HG03175 (cell line): ENCODE measurements around the gene TLDC2.
A peak's percentile ranks its signal among the peaks of the same experiment; 100 is the strongest.
"Not testable (repeated sequence)": the region's sequence is repeated elsewhere in the genome, so short reads cannot be mapped to it uniquely, and the experiment has no call there.

ENCODE experiments used
- ATAC-seq: cut with Tn5 transposase; IDR thresholded peaks from one replicate; pipeline ENCODE4 v1.9.1; 2021; ENCODE audit warnings: mild to moderate bottlenecking, moderate library complexity; ENCODE audit not compliant: unreplicated experiment

The TLDC2 gene

DNA sequence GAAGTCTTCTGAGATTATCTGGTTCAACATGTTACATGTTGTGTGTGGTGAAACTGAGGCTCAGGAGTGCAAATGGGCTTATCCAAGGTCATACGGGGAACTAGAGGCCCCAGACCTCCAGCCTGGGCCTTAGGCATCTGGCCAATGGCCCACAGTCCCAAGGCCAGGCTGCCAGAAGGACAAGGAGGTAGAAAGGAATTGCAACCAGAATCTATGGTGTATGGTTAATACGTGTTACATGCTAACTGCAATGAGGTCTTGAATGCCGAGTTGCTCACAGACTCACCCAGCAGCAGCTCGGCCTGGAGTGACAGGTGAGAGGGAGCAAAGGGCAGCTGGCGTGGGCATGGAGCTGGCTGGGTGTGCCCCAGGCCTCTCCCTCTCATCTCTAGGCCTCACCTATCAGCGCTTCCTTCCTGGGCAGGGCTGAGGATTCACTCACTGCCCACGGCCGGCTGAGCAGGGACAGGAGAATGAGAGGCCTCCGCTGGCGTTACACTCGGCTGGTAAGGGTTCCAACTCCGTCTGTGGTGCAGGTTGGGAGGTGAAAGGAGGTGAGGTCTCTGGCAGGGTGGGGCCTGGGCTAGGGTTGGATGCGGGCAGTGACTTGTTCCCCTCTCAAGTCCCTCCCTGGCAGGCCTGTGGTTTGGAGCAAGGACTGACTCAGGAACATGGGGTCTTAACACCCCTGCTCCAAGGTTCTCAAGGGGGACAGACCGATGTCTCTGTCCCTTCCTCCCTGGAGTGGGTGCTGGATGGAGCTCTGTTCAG, at the start of gene TLDC2:
TLDC2 (plus strand) TSS at position 437 of the 771 bp plus-strand sequence; CDS start at position 474, 37 bp downstream.
- ATAC-seq = no peak

DNA sequence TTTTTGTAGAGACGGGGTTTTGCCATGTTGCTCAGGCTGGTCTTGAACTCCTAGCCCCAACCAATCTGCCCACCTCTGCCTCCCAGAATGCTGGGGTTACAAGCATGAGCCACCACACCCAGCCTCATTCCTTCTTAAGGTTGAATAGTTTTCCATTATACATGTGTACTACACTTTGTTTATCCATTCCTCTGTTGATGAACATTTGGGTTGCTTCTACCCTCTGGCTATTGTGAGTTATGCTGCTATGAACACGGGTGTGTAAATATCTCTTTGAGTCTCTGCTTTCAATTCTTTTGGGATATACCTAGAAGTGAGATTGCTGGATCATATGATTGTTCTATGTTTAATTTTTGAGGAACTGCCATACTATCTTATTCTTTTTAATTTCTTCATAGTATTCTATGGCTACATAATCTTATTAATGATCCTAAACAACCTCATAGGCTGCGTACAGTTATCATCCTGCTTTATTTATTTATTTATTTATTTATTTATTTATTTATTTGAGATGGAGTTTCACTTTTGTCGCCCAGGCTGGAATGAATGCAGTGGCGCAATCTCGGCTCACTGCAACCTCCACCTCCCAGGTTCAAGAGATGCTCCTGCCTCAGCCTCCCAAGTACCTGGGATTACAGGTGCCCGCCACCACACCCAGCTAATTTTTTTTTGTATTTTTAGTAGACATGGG, 49.2 kb upstream of the TLDC2 start:
- ATAC-seq = no peak

DNA sequence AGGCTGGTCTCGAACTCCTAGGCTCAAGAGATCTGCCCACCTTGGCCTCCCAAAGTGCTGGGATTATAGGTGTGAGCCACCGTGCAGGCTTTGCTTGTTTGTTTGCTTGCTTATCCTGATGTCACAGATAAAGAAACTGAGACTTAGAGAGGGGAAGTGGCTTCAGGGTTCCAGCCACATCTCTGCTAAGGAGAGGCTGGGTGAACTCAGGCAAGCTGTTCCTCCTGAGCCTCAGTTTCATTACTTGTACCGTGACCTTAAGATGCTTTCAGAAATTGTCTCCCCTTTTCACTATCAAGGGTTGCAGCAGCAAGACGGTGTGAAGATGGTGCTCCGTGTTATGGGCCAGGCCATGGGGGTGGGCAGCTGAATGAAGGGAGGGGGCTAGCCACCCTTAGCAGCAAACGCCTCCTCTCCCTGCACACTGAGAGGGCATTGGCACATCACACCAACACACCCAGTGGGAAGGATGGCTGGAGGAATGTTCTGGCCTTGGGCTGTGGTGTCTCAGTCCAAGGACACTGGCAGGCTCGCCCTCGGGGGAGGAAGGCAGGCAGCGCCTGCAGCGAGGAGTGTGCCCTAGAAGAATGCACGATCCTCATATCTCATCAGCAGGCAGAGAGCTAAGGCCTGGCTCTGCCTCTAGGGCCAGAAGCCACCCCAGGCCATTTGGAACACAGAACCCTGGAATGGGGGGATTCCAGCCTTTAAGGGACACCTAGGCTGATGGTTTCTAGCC, 48.2 kb upstream of the TLDC2 start:
- ATAC-seq = peak; percentile 79

DNA sequence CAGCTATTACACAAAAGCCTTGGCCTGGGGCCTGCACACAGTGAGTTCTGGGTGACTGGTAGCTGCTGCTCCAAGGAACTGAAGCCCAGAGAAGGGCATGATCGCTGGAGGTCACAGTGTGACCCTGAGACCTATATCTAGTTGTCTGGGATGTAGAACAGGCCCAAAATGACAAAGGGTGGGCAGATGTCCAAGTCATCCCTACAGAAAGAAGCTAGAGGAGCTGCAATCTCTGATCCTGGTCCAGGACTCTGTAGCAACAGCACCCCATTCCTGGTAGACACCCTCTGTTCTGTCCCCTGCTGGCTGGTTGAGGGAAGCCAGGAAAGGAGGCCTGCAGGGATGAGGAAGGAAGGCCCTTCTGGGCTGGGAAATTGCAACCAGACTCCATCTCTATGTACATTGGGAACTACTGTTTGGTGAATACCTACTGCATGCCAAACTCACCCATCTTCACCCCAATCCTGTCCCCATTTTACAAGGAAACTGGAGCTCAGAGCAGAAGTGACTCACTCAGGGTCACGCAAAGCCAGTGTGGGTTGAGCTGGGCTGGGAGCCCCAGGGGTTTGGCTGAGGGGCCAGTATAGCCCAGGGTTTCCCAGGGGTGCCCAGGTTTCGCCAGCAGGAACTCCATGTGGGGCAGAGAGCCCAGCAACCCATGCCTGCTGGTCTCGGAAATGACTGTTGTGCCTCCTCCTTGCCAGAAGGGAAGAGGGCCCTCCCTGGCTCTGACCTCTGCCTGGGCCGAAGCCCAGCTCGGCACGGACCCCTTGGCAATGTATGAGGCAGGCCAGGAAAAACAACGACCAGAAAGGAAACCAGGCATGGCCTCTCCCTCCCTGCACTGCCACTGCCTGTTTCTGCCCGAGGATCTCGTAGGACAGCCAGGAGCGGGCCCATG, 44.9 kb upstream of the TLDC2 start:
- no peak for ATAC-seq

DNA sequence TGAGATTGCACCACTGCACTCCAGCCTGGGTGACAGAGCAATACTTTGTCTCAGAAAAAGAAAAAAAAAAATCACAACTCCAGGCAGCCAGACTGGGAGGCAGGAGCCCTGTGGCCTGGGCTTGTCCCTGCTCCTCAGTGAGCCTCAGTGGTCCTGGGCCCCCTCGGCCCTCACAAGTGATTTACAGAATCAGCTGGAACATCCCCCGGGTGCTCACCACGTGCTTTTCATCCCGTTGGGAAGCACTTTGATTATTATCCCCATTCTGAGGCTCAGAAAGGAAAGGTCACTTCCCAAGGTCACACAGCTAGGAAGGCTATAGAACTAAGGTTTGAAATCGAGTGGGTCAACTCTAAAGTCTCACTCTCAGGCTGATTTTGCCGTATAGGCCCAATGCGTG, 43.1 kb upstream of the TLDC2 start:
- no peak for ATAC-seq

DNA sequence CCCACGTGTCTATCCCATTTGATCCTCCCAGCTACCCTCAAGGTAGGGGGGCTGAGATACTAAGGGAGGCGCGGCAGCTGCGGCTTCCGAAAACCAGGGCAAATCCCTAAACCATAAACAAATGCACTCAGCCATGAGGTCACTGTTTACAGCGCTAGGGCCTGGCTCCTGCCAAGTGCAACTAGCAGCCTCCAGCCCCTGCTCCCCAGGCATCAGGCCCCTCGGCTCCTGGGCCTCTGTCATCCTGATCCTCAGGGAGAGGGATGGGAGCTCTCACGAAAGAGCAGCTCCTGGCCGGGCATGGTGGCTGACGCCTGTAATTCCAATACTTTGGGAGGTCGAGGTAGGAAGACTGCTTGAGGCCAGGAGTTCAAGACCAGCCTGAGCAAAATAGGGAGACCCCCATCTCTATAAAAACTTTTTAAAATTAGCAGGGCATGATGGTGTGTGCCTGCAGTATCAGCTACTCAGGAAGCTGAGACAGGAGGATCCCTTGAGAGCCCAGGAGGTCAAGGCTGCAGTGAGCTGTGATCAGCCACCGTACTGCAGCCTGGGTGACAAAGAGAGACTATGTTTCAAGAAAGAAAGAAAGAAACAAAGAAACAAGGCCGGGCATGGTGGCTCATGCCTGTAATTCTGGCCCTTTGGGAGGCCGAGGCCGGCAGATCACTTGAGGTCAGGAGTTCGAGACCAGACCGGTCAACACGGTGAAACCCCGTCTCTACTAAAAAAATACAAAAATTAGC, 42.5 kb upstream of the TLDC2 start:
- ATAC-seq = no peak

DNA sequence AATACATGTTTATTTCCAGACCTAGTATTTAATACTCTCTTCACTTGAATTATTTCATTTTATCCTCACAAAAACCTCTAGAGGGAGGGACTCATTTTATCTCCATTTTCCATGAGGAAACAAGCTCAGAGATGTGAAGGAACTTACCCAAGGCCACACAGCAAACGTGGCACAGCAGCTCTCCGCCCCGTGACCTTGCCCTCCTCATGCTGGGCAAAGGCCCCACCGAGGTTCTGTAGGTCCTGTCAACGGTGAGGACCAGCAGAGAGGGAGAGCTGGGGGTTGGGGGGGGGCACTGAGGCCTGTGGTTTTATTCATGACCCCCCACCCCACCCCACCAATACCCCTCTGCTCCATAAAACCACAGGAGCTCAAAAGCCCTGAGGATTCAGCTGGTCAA, 40.9 kb upstream of the TLDC2 start:
- ATAC-seq = no peak

DNA sequence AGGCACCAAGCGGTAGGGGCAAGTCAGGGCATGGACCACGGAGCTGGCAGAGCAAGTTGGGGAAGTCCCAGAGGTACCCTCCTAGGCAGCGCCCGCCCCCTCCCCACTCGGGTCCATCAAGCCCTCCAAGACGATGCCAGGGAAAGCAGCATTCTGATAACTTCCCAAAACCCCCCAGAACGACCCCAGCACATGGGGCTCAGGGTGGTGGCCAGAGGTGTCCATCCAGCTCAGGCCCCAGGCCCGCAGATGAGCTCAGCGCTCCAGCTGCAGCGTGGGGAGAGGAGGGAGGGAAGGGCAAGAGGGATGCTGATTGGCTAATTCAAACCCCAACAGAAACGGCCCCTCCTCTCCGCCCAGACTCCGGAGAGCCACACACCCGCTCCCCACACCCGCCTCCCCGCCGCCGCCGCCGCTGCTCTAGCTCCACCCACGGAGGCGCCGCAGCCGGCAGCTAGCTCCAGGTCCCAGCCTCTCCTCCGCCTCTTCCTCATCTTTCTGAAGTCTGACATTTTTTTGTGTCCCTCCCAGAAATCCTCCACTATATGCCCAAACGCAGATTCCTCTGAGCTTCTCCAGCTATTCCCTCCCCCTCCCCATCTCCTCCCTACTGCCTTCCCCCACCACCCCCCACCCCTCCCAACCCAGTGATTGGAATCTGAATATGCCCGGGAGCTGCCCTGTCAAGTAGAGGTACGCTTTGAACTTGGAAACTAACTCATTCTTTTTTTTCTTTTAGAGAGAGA, 40.3 kb upstream of the TLDC2 start:
- ATAC-seq = peak; percentile 83

DNA sequence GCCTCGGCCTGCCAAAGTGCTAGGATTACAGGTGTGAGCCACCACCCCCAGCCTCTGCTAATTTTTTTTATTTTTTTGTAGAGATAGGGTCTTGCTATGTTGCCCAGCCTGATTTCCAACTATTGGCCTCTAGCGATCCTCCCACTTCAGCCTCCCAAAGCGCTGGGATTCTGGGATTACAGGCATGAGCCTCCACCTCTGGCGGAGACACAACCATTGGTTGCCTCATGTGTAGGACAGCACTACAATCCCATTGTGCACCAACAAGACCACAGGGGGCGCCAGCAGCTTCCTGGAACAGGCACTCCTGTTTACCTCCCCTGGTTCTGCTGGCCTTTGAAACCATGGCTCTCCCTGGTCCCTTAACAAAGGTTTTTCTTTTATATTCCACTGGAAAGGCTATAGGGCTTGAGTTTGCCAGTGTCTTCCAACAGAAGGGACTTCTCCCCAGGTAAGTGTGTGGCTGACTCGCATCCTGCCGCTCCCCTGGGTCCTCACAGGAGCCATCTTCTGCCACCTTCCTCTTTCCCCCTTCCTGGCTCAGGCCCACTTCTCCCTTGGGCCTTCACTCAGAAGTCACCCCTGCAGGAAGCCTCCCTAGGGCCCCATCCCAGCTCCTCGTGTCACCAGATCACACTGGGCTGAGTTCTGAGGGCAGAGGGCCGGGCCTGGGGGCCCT, 39.2 kb upstream of the TLDC2 start:
- ATAC-seq = peak; percentile 41

DNA sequence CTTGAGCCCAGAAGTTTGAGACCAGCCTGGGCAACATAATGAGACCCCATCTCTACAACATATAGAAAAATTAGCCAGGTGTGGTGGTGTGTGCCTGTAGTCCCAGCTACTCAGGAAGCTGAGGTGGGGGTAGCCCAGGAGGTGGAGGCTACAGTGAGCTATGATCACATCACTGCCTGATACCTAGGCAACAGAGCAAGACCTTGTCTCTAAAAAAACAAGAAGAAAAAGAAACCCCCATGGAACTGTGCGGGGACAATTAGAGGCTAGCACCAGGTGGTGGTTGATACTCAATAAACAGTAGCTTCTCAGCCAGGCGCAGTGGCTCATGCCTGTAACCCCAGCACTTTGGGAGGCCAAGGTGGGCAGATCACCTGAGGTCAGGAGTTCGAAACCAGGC, 37.6 kb upstream of the TLDC2 start:
- ATAC-seq = not testable (repeated sequence)

DNA sequence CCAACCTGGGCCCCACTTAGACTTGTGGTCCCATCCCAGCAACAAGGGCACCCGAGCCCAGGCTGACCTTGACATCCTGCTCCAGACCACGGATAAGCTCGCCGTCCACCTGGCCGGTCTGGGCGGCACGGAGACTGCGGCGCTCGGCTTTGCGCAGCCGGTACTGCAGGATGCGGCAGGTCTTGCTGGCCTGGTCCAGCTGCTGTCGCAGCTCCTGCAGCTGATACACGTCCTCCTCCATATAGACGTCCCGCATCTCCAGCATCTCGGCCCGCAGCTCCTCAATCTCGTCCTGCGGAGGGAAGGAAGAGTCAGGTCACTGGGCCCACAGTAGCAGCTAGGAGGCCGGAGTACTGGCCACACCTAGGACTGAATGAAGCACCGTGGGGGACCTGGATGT, 36.8 kb upstream of the TLDC2 start:
- no peak for ATAC-seq

DNA sequence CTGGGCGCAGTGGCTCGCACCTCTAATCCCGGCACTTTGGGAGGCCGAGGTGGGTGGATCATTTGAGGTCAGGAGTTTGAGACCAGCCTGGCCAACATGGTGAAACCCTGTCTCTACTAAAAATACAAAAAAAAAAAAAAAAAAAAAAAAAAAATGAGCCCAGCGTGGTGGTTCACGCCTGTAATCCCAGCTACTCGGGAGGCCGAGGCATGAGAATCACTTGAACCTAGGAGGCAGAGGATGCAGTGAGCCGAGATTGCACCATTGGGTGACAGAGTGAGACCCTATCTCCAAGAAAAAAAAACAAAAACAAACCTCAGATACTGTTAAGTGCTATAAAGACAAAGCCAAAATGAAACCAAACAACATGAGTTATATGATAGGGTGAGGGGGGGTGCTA, 34.9 kb upstream of the TLDC2 start:
- ATAC-seq = not testable (repeated sequence)

DNA sequence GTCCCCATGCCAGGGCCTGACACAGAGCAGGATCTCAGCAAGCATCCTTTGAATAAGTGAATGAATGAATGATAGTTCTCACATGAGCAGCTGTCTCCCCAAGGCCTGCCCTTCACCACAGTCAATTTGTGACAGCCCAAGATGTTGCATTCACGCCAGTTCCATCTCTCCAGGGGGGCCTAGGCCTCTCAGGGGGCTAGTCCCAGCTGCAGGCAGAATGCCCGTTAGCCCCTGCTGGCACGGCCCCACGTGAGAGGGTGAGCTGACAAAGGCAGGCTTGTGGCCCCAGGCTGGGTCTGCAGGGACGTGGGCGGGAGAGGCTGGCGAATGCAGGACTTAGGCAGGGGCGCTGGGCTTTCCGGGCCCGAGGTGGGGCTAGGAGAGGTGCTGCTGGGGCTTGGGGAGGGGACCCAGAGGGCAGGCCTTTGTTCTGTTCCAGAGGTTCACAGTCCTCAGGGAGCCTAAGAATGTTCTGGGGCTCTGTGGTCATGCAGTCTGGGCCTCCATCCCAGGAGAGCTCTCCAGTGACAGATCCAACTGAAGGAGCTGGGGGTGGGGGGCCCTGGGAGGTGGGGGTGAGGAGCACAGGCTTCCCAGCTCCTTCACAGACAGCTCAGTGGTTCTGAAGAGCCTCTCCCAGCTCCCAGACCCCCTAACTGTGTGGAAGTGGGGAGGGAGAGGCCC, 30.5 kb upstream of the TLDC2 start:
- no peak for ATAC-seq

DNA sequence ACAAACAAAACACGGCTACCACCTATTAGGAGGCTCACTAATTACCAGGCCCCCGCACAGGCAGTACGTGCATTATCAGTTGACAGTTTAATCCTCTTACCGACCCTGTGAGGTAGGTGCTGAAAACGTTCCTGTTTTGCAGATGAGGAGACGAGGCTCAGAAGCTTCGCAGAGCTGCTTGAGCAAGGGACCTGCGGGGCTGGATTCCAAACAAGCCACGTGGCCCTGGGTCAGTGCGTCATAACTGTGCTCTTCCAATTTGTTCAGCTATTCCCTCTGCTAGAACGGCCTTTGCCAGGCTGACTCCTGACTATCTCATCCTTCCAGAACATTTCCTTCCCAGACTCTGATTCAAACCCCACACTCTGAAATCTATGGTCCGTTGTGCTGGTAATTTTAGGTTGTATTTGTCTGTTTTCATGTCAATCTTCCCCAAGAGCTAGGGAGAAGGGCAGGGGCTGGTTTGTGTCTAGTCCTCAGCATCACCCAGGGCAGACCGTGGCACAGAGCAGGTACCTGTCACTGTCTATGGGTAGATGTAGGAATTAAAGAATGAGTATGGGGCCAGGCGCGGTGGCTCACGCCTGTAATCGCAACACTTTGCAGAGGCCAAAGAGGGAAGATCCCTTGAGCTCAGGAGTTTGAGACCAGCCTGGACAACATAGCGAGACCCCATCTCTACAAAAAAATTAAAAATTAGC, 28.8 kb upstream of the TLDC2 start:
- no peak for ATAC-seq

DNA sequence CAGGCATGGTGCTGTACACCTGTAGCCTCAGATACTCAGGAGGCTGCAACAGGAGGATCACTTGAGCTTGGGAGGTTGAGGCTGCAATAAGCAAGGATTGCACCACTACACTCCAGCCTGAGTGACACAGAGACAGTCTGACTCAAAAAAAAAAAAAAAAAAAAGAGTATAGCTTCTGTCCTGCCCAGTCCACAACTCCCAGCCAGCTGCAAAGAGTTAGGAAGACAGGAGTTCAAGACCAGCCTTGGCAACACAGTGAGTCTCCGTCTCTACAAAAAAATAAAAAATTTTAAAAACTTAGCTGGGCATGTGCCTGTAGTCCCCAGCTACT, 28.3 kb upstream of the TLDC2 start:
- no peak for ATAC-seq

DNA sequence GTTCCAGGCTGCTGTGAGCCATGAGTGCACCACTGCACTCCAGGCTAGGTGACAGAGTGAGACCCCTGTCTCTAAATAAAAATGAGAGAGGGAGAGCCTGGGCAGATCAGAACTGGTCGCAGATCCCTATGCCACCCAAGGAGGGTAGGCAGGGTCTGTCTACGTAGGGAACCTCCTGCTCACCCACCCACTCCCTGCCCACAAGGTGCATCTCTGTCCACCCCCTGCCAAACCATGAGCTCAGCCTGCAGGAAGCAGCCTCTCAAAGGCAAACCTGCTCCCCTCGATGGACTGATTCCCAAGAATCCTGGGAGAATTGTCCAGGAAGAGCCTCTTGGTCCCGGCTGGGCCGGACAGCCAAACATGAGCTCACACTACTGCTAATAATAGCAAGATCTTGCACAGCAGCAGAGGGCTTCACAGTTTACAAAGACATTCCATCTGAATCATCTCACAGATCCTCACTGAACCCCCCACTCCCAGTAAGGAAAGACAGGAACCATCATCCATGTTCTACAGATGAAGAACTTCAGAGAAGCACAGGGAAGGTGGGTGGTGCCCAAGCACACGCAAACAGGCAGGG, 27.8 kb upstream of the TLDC2 start:
- ATAC-seq = no peak

DNA sequence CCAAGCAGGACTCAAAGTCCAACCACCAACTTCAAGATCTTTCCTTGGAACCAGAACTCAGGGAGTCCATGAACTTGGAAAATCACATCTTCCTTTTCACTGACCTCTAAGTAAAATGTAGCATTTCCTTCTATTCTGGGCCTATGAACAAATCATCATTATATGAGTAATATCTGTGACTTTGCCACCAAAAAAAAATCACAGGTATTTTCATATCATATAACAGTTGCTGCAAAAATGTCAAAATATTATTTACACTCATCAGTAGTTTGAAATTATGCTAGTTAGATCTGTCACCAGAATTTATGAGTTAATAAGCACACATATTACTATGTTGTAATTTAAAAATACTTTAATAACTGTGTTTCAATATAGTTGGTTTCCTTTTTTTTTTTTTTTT, 27.3 kb upstream of the TLDC2 start:
- ATAC-seq = no peak
